HG02938 (cell line): ENCODE measurements around the gene USP5.
A peak's percentile ranks its signal among the peaks of the same experiment; 100 is the strongest.
"Not testable (repeated sequence)": the region's sequence is repeated elsewhere in the genome, so short reads cannot be mapped to it uniquely, and the experiment has no call there.

ENCODE experiments used
- ATAC-seq: cut with Tn5 transposase; IDR thresholded peaks from one replicate; pipeline ENCODE4 v1.9.1; 2021; ENCODE audit warnings: mild to moderate bottlenecking, moderate library complexity; ENCODE audit not compliant: unreplicated experiment

Gene USP5

DNA sequence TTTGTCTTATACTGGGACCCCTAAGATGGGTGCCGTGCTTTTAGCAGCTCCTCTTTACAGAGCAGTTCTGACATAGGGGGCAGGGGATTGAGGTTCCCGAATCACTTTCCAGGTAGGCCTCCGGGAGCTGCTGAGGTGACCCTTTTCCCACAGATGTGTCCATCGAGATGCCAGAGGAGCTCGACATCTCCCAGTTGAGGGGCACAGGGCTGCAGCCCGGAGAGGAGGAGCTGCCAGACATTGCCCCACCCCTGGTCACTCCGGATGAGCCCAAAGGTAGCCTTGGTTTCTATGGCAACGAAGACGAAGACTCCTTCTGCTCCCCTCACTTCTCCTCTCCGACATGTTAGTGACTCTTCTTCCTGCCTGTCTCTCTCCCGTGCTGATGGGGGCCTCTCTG is 11.1 kb downstream of the USP5 start:
- no peak for ATAC-seq

DNA sequence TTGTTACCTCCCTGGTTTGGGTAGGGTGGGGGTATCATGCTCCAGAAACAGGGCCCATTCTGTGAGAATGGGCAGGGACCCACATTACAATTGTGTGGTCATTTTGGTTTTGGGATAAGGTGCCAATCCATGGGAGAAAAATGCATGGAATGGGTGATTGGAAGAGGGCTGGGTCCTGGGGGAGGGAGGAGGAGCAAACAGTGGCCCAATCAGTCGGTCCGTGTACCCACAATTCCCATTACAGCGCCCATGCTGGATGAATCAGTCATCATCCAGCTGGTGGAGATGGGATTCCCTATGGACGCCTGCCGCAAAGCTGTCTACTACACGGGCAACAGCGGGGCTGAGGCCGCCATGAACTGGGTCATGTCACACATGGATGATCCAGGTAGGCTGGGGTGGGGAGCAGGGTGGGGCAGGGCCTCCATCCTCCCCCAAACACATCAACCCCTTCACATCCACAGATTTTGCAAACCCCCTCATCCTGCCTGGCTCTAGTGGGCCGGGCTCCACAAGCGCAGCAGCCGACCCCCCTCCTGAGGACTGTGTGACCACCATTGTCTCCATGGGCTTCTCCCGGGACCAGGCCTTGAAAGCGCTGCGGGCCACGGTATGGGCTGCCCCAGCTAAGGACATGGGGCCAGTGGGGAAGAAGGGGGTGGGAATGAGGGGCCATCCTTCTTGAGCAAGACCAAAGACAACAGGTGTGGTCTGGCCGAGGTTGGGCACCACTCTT is 11.8 kb downstream of the USP5 start:
- ATAC-seq, result no peak

DNA sequence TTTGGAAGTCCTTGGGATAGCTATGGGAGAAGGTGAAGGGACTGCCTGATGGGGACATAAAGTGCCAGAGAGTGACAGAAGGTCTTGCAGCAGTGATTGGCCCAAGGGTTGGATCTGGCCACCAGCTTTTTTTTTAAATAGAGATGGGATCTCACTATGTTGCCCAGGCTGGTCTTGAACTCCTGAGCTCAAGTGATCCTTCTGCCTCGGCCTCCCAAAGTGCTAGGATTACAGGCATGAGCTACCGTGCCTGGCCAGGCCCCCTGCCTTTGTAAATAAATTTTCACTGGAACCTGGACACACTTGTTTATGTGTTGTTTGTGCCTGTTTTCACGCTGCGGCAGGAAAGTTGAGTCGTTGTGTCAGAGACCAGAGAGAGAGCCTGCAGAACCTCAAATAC is 13.4 kb downstream of the USP5 start:
- ATAC-seq, result not testable (repeated sequence)

DNA sequence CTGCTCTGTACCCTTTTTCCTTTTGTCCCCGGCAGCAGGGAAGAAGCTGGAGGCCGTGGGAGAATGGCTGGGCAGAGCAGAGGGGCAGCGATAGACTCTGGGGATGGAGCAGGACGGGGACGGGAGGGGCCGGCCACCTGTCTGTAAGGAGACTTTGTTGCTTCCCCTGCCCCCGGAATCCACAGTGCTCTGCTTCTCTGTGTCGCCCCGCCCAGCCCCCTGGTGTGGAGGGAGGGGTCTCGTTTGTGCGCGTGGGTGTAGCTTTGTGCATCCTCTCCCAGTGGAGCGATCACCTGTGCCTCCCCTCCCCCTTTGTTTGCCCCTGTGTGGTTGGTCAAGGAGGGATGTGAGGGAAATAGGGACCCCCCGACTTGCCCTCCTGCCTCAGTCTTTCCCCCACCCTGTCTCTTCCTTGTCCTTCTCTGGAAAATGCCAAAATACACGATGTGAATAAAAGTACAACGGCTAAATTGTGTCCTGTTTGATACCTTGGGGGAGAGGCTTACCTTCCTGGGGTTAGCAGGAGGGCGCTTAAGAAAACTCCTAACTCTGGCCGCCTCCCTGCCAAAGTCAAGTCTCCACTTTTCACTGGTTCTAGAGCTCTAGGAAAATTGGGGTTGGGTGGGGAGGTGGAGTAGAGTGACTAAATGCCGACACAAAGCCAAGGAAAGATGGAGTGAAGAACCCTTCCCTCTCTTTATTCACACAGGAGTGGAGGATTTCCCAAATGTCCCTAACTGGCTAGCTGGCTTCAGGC is 14.4 kb downstream of the USP5 start:
- no peak for ATAC-seq

DNA sequence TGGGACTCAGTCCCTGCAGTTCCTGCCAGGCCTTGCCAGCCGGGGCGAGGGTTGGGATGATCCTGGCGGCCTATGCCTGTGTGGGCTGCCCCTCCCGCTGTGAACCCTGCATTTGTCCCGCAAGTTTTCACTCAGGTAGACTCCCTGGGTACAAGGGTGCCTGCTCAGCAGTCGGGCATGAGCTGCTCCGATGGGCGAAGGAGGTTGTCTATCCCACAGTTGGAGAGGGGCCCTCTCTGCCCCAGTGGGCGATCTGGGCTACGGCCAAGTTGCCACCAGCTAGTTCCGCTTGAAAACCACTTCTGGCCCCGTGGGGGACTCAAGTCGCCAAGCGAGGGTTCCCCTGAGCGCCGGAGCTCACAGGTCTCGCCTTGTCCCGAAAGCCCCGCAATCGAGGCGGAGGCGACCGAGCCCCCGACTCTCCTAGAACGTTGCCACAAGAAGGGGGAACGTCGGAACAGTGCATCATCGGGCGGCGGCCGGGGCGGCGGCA is 15.0 kb downstream of the USP5 start:
- peak; percentile 19 for ATAC-seq

DNA sequence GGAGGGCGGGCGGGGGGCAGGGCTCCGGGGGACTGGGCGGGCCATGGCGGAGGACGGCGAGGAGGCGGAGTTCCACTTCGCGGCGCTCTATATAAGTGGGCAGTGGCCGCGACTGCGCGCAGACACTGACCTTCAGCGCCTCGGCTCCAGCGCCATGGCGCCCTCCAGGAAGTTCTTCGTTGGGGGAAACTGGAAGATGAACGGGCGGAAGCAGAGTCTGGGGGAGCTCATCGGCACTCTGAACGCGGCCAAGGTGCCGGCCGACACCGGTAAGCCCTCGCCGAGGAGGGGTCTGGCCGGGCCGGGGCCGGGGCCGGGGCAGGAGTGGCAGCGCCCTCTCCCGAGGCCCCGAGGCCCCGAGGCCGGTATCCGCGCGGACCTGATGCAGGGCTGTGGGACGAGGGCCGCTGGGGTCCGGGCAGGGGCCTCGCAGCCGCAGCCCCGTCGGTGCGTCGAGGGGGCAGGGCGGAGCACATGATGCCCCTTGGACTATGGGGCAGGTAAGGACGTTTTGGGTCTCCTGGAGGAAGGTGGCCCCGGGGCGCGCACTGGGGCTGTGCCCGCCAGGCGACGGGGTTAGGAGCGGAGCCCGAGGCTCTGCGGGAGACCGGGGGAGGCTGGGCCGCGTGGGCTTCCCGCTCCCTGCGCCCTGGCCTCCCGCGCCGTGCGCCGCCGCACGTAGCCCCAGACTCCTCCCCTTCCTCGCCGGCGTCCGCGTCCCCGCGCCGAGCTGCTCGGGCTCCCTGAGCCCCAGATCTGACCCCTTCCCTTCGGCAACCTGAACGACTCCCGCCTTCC is 15.7 kb downstream of the USP5 start, which contains the start of gene TPI1:
Gene TPI1, plus strand, starts transcription at position 119 of the 798 bp plus-strand sequence. Its CDS starts 36 bp downstream, at position 155.
- ATAC-seq, result peak; percentile 54

DNA sequence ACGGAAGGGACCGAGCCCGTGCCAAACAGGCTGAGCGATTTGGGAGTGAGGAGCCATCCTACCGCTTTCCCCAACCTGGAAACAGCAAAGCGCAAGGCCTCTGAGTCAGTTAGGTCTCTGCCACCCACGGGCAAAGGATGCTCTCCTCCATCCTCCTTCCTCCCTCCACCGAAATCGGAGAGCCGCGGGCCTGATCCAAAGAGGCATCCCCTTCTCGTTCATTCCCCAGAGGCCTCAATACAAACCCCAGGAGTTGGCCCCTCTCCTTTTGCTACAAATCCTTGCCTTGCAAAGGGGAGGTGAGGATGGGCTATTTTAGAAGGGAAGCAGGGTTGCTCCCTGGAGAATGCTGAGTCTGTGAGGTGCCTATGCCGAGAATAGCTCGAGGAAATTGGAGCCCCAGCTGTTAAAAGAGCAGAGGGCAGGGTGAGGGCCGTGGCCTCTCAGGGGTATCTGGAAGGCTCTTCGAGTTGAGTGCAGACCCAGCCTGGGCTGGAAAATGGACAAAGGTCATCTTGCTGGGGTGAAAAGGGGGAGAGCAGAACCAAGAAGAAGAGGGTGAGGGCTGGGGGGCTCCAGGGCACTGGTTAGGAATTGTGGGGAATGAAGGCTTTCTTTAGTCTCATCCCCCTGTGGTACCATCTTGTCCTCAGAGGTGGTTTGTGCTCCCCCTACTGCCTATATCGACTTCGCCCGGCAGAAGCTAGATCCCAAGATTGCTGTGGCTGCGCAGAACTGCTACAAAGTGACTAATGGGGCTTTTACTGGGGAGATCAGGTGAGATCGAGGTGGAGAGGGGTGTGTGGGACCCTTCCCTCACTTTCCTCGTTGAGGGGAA is 16.5 kb downstream of the USP5 start:
- ATAC-seq, result no peak

DNA sequence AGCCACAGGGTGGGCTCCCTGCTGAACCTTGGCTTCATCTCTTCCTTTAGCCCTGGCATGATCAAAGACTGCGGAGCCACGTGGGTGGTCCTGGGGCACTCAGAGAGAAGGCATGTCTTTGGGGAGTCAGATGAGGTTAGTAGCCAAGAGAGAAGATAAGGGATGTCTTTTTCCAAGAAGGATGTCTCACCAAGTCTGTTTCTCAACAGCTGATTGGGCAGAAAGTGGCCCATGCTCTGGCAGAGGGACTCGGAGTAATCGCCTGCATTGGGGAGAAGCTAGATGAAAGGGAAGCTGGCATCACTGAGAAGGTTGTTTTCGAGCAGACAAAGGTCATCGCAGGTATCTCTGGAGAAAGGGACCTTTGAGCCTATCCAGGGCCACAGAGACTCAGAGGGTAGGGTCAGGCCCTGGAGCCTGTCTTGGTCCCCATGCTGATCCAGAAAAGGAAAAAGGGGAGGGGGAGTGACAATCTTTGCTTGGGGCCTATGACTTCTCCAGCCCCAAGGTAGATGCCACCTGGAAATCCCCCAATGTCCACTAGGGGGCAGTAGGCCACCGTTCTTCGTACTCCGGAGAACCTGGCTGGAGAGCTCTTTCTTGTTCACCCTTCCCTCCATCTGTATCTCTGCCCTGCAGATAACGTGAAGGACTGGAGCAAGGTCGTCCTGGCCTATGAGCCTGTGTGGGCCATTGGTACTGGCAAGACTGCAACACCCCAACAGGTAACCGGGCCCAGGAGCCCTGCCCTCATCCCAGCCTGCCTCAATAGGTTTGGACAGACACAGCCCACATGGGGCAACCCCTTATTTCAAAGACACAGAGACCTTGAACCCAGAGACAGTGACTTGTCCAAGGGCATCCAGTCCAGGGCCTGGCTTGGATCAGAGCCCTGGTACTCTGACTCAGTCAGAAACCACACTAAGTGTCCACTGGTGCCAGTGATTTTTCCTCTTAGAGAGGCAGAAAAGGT is 17.4 kb downstream of the USP5 start:
- no peak for ATAC-seq

DNA sequence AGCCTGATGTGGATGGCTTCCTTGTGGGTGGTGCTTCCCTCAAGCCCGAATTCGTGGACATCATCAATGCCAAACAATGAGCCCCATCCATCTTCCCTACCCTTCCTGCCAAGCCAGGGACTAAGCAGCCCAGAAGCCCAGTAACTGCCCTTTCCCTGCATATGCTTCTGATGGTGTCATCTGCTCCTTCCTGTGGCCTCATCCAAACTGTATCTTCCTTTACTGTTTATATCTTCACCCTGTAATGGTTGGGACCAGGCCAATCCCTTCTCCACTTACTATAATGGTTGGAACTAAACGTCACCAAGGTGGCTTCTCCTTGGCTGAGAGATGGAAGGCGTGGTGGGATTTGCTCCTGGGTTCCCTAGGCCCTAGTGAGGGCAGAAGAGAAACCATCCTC is 18.4 kb downstream of the USP5 start:
- not testable (repeated sequence) for ATAC-seq

DNA sequence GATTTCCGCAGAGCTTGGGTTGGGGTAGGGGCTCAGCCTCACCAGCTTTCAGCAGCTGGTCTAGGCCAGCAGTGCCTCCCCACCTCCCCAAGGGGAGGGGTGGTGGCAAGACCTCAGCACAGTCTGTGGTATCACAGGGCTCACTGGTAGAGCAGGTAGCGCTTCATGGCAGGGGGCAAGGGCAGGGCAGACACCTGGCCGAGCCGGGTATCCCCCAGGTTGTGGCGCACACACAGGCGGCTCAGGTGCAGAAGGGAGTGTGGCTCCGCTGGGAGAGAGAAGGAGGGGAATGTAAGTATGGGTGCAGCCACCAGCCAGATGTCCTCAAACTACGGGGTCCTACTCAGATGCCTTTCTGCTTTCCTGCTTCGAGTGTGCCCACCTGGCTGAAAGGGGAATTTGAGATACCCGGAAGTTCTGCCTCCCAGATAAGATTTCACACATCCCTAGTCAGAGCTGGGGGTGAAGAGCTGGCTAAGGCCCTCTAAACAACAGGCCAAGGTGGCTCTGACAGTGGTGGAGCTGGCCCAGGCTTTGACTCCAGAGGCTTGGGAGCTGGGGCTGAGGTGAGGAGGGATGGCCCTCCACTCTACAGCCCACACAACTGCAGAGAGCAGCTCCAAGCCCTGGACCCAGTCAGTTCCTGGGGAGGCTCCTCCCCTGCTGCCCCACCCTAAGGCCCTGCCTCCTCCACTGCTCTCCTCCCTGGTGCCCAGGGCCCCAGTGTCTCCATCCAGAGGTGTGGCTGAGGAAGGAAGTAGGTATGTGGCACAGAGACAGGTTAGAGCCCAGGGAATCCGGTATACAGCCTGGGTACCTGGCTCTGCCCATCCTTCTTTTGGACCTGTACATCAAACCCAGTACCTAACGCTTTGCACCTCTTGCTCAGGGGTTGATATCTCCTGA is 19.4 kb downstream of the USP5 start:
- no peak for ATAC-seq

DNA sequence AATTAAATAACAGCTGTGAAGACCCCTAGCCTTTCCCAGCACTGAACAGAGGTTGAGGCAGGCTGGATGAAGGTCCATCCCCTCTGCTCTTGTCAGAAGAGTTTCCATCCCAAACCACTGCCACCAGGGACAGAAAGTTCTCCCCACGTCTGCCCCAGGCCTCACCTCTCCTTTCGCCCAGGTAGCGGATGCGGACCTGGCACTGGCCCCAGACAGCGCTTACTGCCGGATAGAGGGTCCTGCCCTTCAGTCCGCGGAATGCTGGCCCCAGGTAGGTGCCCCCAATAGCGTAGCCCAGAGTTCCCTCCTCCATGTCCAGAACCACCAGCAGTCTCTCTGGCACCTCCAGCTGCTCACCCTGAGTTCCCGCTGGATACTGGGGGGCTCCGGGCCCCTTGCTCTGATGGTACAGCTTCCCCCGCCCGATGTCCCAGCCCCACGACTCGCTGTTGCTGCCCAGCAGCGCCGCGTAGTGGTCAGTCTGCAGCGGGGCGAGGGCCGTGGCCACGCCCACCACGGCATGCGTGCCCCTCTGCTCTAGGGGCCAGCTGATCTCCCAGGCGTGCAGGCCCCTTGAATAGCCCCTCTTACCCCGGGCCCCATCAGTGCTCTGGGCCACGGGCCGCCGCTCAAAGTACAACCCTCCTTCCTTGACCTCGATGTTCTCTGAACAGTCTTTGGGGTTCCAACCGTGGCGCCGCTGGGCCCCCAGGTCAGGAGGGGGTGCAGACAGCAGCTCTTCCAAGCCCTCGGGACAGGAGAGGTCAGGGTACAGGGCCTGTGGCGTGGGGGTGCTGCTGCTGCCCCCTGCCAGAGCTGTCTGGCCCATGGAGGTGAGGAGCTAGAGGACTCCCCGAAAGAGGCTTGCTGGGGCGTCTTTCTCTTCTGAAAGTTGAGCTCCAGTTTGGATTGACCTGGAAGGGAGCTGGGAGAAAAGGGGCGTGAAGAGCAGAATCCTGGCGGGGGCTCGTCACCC is 20.4 kb downstream of the USP5 start:
- ATAC-seq, result no peak

DNA sequence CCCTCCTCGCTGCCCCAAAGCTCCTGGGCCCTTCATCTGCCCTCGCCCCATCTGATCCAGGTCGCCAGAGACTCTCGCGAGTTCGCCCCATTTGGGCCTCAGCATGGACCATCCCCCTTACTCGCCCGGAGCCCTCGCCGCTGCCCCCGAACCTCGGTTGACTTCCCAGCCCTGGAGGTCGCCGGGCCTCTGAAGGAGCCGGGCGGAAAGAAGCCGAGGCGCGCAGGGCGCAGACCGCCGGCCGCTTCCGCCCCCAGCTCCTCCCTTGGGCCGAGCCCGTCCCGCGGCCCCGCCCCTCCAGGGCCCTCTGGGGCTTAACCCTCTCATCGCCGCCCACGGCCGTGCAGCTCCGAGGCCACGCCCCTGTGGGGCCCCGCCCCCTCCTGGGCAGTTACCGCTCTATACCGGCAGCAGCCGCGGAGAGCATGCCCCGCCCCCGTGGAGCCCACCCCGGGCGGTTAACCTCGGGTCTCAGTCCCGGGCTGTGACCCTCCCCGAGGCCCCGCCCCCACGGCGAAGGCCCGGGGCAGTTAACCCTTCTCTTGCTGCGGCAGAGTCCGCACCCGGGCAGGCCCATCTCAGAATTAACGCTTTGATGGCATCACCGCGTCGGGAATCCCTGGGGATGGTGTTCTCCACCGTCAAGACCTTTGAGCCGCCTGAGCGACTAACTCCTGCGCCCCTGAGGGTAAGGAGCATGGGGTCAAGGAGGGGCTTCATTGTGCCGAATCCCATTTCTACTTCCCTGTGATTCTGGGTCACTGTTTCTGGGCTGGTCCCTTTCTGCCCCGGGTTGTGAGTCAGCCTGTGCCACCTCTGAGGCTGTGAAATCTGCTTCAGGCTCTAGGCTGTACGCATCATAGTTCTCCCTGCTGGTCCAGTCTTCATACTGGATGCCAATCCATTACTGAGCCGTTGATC is 21.4 kb downstream of the USP5 start, which contains the start of gene SPSB2:
Gene SPSB2, minus strand, starts transcription at position 210 of the 921 bp plus-strand sequence. CDS start 402 bp downstream, outside the sequence.
- ATAC-seq, result peak; percentile 62

DNA sequence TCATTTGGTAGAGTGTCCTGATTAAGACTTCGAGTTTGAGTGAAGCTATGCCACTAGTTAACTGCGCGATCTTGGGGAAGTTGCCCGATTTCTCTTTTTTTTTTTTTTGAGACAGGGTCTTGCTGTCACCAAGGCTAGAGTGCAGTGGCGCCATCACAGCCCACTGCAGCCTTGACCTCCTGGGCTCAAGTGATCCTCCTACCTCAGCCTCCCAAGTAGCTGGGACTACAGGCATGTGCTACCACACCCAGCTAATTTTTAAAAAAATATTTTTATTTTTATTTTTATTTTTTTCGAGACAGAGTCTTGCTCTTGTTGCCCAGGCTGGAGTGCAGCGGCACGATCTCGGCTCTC is 22.0 kb downstream of the USP5 start:
- ATAC-seq, result not testable (repeated sequence)

DNA sequence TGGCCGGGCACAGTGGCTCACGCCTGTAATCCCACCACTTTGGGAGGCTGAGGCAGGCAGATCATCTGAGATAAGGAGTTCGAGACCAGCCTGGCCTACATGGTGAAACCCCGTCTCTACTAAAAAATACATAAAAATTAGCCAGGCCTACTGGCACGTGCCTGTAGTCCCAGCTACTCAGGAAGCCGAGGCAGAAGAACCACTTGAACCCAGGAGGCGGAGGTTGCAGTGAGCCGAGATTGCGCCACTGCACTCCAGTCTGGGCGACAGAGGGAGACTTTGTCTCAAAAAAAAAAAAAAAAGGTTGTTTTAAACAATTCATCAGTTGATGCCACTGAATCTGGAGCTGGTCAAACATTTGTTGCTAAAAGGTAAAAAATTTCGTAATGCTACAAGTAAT is 27.9 kb downstream of the USP5 start:
- not testable (repeated sequence) for ATAC-seq

DNA sequence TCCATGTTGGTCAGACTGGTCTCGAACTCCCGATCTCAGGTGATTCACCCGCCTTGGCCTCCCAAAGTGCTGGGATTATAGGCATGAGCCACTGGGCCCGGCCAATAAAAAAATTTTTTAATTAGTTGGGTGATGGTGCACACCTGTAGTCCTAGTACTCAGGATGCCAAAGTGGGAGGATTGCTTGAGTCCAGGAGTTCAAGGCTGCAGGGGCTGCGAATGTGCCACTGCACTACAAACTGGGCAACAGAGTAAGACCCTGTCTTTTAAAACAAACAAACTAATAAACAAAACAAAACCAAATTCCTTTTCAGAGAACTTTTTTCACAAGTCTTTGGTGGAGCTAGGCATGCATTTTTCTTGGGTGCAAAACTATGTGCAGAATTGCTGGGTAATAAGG is 31.3 kb downstream of the USP5 start:
- ATAC-seq, result no peak

DNA sequence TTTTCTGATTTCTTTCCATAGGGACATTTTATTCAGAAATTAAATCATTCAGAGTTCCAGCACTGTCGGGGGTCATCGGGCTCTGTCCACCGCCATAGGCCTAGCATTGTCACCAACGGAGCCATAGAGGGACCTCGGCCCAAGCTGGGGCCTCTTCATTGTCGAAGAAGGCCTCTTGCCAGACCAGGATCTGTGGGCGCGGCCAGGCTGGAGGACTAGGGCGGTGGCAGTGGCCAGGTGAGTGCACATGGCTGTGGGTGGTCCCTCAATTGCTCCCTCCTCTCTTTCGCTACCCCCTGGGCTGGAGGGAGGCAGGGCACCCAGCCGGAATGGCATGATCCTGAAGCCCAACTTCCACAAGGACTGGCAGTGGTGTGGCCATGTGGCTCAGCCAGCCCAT is 31.7 kb downstream of the USP5 start:
- ATAC-seq, result no peak
